ENCODE results near the gene FAM114A1.

The FAM114A1 gene

DNA sequence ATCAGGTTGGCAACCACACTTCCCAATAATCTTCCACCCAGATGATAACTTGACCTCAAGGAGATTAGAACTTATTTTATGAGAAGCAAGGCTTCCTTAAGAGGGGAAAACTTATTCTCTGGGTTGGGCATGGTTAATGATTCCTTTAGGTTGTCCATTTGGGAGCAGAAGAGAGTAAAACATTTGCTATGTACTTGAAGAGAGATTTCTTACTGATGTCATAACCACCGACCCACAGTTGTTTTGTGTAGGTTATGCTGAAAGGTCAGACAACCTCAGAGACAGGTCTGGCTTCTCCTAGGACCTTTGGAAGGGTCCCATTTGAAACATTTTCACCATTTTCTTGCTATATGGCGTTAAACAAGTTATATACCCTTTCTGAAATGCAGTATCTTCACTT is 56.1 kb downstream of the FAM114A1 start:
- FAIRE-seq (no peak), DNase-seq (ENCODE audit: insufficient read length, low spot score) (no peak)
- TF ChIP-seq CTCF (IDR thresholded peaks at IDR 0.05; ENCODE audit: insufficient read depth, missing control alignments): no peak

- FAIRE-seq: no peak
- DNase-seq (ENCODE audit: insufficient read length, low spot score): no peak
- no peak for TF ChIP-seq CTCF (IDR thresholded peaks at IDR 0.05; ENCODE audit: insufficient read depth, missing control alignments)
Observed at GRCh38 chr4:38924353-38924752, 56.7 kb downstream of the FAM114A1 start.

GRCh38 chr4:38925492-38926413 is 58.1 kb downstream of the FAM114A1 start:
- no peak for TF ChIP-seq CTCF (IDR thresholded peaks at IDR 0.05; ENCODE audit: insufficient read depth, missing control alignments)
- DNase-seq (ENCODE audit: insufficient read length, low spot score) (no peak), FAIRE-seq (no peak)

- DNase-seq (ENCODE audit: insufficient read length, low spot score) (no peak), FAIRE-seq (no peak)
- no peak for TF ChIP-seq CTCF (IDR thresholded peaks at IDR 0.05; ENCODE audit: insufficient read depth, missing control alignments)
Observed at GRCh38 chr4:38926896-38927295, 59.3 kb downstream of the FAM114A1 start.

- no peak for DNase-seq (ENCODE audit: insufficient read length, low spot score)
- FAIRE-seq: no peak
Observed at GRCh38 chr4:38928568-38928967, 61.0 kb downstream of the FAM114A1 start.

DNA sequence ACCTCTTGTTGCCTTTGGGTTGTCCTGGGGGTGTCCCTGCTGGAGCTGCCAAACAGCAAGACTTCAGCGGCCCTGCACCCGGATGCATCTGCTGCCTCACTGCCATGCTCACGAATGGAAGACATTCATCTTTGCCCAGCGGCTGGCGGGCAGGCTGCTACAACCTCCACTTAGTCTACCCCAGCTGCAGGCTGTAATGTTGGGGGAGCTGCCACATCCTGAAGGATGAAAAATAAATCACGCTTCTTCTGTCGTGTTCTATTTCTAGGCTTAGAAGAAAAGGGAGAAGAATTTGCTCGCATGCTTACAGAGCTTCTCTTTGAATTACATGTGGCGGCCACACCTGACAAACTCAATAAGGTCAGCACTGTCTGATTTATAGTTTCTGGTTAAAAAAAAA is 61.4 kb downstream of the FAM114A1 start:
- no peak for TF ChIP-seq CTCF (IDR thresholded peaks at IDR 0.05; ENCODE audit: insufficient read depth, missing control alignments)
- FAIRE-seq (no peak), DNase-seq (ENCODE audit: insufficient read length, low spot score) (no peak)

More at GRCh38 chr4:38928568-38928967, 61.0 kb downstream of the FAM114A1 start:
- no peak for TF ChIP-seq CTCF (IDR thresholded peaks at IDR 0.05; ENCODE audit: insufficient read depth, missing control alignments)

DNA sequence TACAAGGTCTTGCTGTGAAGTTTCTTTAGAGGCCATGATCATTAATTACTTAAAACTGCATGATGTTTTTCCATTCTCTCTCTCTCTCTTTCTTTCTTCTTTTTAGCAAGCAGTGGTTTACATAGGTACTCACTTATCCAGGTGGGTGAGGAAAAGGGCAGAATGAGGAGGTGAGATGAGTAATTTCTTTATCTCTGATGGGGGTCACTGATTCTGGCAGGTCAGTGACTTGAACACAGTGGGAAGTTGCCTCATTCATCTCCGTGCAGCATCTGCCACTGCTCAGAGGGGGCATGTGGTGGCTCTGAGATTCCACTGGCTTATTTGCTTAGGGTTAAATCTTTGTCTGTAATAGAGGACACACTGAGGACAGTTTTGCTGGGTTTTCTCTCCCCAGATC is 62.6 kb downstream of the FAM114A1 start:
- no peak for FAIRE-seq
- no peak for TF ChIP-seq CTCF (IDR thresholded peaks at IDR 0.05; ENCODE audit: insufficient read depth, missing control alignments)
- no peak for DNase-seq (ENCODE audit: insufficient read length, low spot score)
